ENCODE measurements around the gene CEP76.
A peak's percentile ranks its signal among the peaks of the same experiment; 100 is the strongest.

CEP76 gene

GRCh38 chr18:12702221-12703095 is at the start of gene CEP76, which contains the start of gene PSMG2:
CEP76 (minus strand) TSS chr18:12702723; CDS start chr18:12702548, 175 bp downstream.
PSMG2 (plus strand) TSS chr18:12703042; CDS start chr18:12703108, 66 bp downstream.
- DNase-seq = peak; percentile 74

GRCh38 chr18:12751891-12752290 is 49.4 kb upstream of the CEP76 start:
- DNase-seq = no peak

- no peak for DNase-seq
Measured at GRCh38 chr18:12751503-12751884, 49.0 kb upstream of the CEP76 start.

- no peak for DNase-seq
Measured at GRCh38 chr18:12750715-12751502, 48.4 kb upstream of the CEP76 start.

- DNase-seq = no peak
Measured at GRCh38 chr18:12750076-12750714, 47.7 kb upstream of the CEP76 start.

- no peak for DNase-seq
Measured at GRCh38 chr18:12749121-12749520, 46.6 kb upstream of the CEP76 start.

GRCh38 chr18:12748671-12749070 is 46.1 kb upstream of the CEP76 start:
- DNase-seq = no peak

- no peak for DNase-seq
Measured at GRCh38 chr18:12747530-12748315, 45.2 kb upstream of the CEP76 start.

- no peak for DNase-seq
Measured at GRCh38 chr18:12745095-12745795, 42.7 kb upstream of the CEP76 start.

- DNase-seq = peak; percentile 11
Measured at GRCh38 chr18:12744103-12744502, 41.6 kb upstream of the CEP76 start.

GRCh38 chr18:12742453-12742852 is 39.9 kb upstream of the CEP76 start:
- no peak for DNase-seq

GRCh38 chr18:12741351-12741750 is 38.8 kb upstream of the CEP76 start:
- no peak for DNase-seq

GRCh38 chr18:12737243-12737902 is 34.9 kb upstream of the CEP76 start:
- no peak for DNase-seq

GRCh38 chr18:12726774-12727550 is 24.4 kb upstream of the CEP76 start:
- DNase-seq = peak; percentile 2

GRCh38 chr18:12726331-12726730 is 23.8 kb upstream of the CEP76 start:
- no peak for DNase-seq

GRCh38 chr18:12722731-12723130 is 20.2 kb upstream of the CEP76 start:
- DNase-seq = no peak

- no peak for DNase-seq
Measured at GRCh38 chr18:12721495-12722275, 19.2 kb upstream of the CEP76 start.

GRCh38 chr18:12711446-12711845 is 8.9 kb upstream of the CEP76 start:
- no peak for DNase-seq

GRCh38 chr18:12703664-12704063 is 1.1 kb upstream of the CEP76 start:
- DNase-seq = no peak

GRCh38 chr18:12703096-12703567 is 609 bp upstream of the CEP76 start:
- DNase-seq = no peak

All from NCI-H1417 treated with DMSO at 0.1 percent for 48 hours (cell line).